GM11168 (cell line): ENCODE measurements around the gene CPN1.
"Not testable (repeated sequence)": the region's sequence is repeated elsewhere in the genome, so short reads cannot be mapped to it uniquely, and the experiment has no call there.

Source experiments
- in situ Hi-C: fragments of 300-500 bp; cut with MboI; formaldehyde crosslinking; loops from one replicate; pipeline ENCODE4 v1.12.0; 2022; ENCODE audit warnings: low sequenced_read_pairs; ENCODE audit not compliant: unreplicated experiment

The CPN1 gene

GRCh38 chr10:100033766-100034418 is 47.8 kb downstream of the CPN1 start:
- in situ Hi-C loops = no loop called here

- in situ Hi-C loops = no loop called here
Measured at GRCh38 chr10:100027416-100027815, 54.3 kb downstream of the CPN1 start.

- in situ Hi-C loops = no loop called here
Measured at GRCh38 chr10:100025576-100025975, 56.1 kb downstream of the CPN1 start.

GRCh38 chr10:100024748-100025147 is 56.9 kb downstream of the CPN1 start:
- in situ Hi-C loops = no loop called here

GRCh38 chr10:100022403-100022802 is 59.3 kb downstream of the CPN1 start:
- in situ Hi-C loops = no loop called here

GRCh38 chr10:100021322-100021721 is 60.3 kb downstream of the CPN1 start:
- in situ Hi-C loops = no loop called here

- in situ Hi-C loops = no loop called here
Measured at GRCh38 chr10:100020886-100021253, 60.8 kb downstream of the CPN1 start.

GRCh38 chr10:100020142-100020885 is 61.4 kb downstream of the CPN1 start:
- in situ Hi-C loops = no loop called here

- in situ Hi-C loops = no loop called here
Measured at GRCh38 chr10:100019787-100020141, 61.9 kb downstream of the CPN1 start.

GRCh38 chr10:100014071-100014762 is 67.5 kb downstream of the CPN1 start:
- in situ Hi-C loops = no loop called here

GRCh38 chr10:100013621-100014020 is 68.0 kb downstream of the CPN1 start:
- in situ Hi-C loops = no loop called here

- in situ Hi-C loops = not testable (repeated sequence)
Measured at GRCh38 chr10:100011906-100012305, 69.8 kb downstream of the CPN1 start.

- in situ Hi-C loops = no loop called here
Measured at GRCh38 chr10:100009793-100010676, 71.6 kb downstream of the CPN1 start, which contains the start of gene DNMBP. Gene DNMBP (minus strand): TSS chr10:100009947. CDS start chr10:99972124, 37,823 bp downstream.

- in situ Hi-C loops = no loop called here
Measured at GRCh38 chr10:100009283-100009792, 72.3 kb downstream of the CPN1 start.

GRCh38 chr10:100008708-100009282 is 72.9 kb downstream of the CPN1 start:
- in situ Hi-C loops = no loop called here

- in situ Hi-C loops = no loop called here
Measured at GRCh38 chr10:100008142-100008522, 73.5 kb downstream of the CPN1 start.

- in situ Hi-C loops = no loop called here
Measured at GRCh38 chr10:100007231-100008141, 74.2 kb downstream of the CPN1 start.

GRCh38 chr10:100006243-100006886 is 75.3 kb downstream of the CPN1 start:
- in situ Hi-C loops = no loop called here
